ENCODE measurements around the gene CABLES1.
"Not testable (repeated sequence)": the region's sequence is repeated elsewhere in the genome, so short reads cannot be mapped to it uniquely, and the experiment has no call there.

The CABLES1 gene

GRCh38 chr18:23134780-23135549 lies at the start of gene CABLES1:
TSS of gene CABLES1 (plus strand) at chr18:23135485. CDS start at chr18:23135763, 278 bp downstream.
- peak; percentile 8 to 29 for DNase-seq

- no peak for DNase-seq
Observed at GRCh38 chr18:23087352-23087751, 47.9 kb upstream of the CABLES1 start.

- no peak for DNase-seq
Observed at GRCh38 chr18:23088310-23088709, 47.0 kb upstream of the CABLES1 start.

- peak; percentile 50 to 73 for DNase-seq
Observed at GRCh38 chr18:23091017-23091993, 44.0 kb upstream of the CABLES1 start.

GRCh38 chr18:23092121-23092520 lies 43.2 kb upstream of the CABLES1 start:
- no peak for DNase-seq

- not testable (repeated sequence) for DNase-seq
Observed at GRCh38 chr18:23093130-23093529, 42.2 kb upstream of the CABLES1 start.

GRCh38 chr18:23093772-23094171 lies 41.5 kb upstream of the CABLES1 start:
- DNase-seq = no peak

GRCh38 chr18:23094411-23095190 lies 40.7 kb upstream of the CABLES1 start:
- DNase-seq = no peak

GRCh38 chr18:23095463-23095862 lies 39.8 kb upstream of the CABLES1 start:
- no peak for DNase-seq

GRCh38 chr18:23097016-23097415 lies 38.3 kb upstream of the CABLES1 start:
- DNase-seq = not testable (repeated sequence)

- no peak for DNase-seq
Observed at GRCh38 chr18:23099621-23100020, 35.7 kb upstream of the CABLES1 start.

- no peak for DNase-seq
Observed at GRCh38 chr18:23101861-23102432, 33.3 kb upstream of the CABLES1 start.

- DNase-seq = no peak
Observed at GRCh38 chr18:23102493-23103261, 32.6 kb upstream of the CABLES1 start.

- no peak for DNase-seq
Observed at GRCh38 chr18:23103449-23103848, 31.8 kb upstream of the CABLES1 start.

GRCh38 chr18:23105030-23105429 lies 30.3 kb upstream of the CABLES1 start:
- DNase-seq = no peak

- DNase-seq = no peak
Observed at GRCh38 chr18:23105581-23106219, 29.6 kb upstream of the CABLES1 start.

- DNase-seq = no peak
Observed at GRCh38 chr18:23106575-23106974, 28.7 kb upstream of the CABLES1 start.

- DNase-seq = no peak
Observed at GRCh38 chr18:23107718-23108117, 27.6 kb upstream of the CABLES1 start.

GRCh38 chr18:23108496-23108895 lies 26.8 kb upstream of the CABLES1 start:
- no peak for DNase-seq

- not testable (repeated sequence) for DNase-seq
Observed at GRCh38 chr18:23109163-23109562, 26.1 kb upstream of the CABLES1 start.

GRCh38 chr18:23113576-23113975 lies 21.7 kb upstream of the CABLES1 start:
- no peak for DNase-seq

Measured in Kasumi-1 (cell line).